IgD-negative memory B cell (primary cell): ENCODE measurements around the gene DNAH11. TPM values are rescaled to one million over a fixed set of nuclear protein-coding genes. Genes with fewer than 3 reads are reported as not detected.

Experiments
- H3K27ac Mint-ChIP-seq, 3 donors: one replicate each; pipeline ENCODE4 v1.8.0; 2020 to 2022; ENCODE audit warnings: mild to moderate bottlenecking in 3 of 3, mixed read lengths in 3 of 3, moderate library complexity in 1 of 3
- H3K27me3 Mint-ChIP-seq: one replicate; pipeline ENCODE4 v1.8.0; 2021; ENCODE audit warnings: mixed read lengths
- H3K36me3 Mint-ChIP-seq: one replicate; pipeline ENCODE4 v1.8.0; 2020; ENCODE audit warnings: mild to moderate bottlenecking, mixed read lengths
- H3K4me1 Mint-ChIP-seq, 3 donors: one replicate each; pipeline ENCODE4 v1.8.0; 2020 to 2022; ENCODE audit warnings: mixed read lengths in 3 of 3, mild to moderate bottlenecking in 1 of 3
- H3K4me3 Mint-ChIP-seq, 4 donors: one replicate each; pipeline ENCODE4 v1.8.0; 2020 to 2022; ENCODE audit warnings: mild to moderate bottlenecking in 4 of 4, mixed read lengths in 4 of 4, moderate library complexity in 3 of 4
- H3K9me3 Mint-ChIP-seq, 3 donors: one replicate each; pipeline ENCODE4 v1.8.0; 2020 to 2021; ENCODE audit warnings: mixed read lengths in 3 of 3, mild to moderate bottlenecking in 1 of 3
- polyA plus RNA-seq: library from polyadenylated mRNA; unstranded; fragments of 300-500 nt; fragmentation: Illumina TruSeq; gene quantifications from one replicate; pipeline ENCODE4 v1.2.3, GENCODE V29; 2021

Gene DNAH11
- polyA plus RNA-seq, 1 donor from 2014 or later: not detected

- Mint-ChIP-seq H3K27ac (no peak overlapping the region), H3K4me3 (no peak overlapping the region), H3K4me1 (no peaks in the 10 kb centered on the region), H3K9me3 (peaks cover 2 to 7% (median 5%) of the 10 kb centered on the region in 3 donors), H3K36me3 (peaks cover 3% of the 10 kb centered on the region), H3K27me3 (peaks cover 15% of the 10 kb centered on the region)
Observed at GRCh38 chr7:21579341-21580072, 36.7 kb downstream of the DNAH11 start.

GRCh38 chr7:21580073-21580521 lies 37.3 kb downstream of the DNAH11 start:
- no peak overlapping the region for H3K27ac Mint-ChIP-seq

GRCh38 chr7:21585070-21585724 lies 42.4 kb downstream of the DNAH11 start:
- H3K27ac Mint-ChIP-seq: no peak overlapping the region

More at GRCh38 chr7:21580073-21580521, 37.3 kb downstream of the DNAH11 start:
- Mint-ChIP-seq H3K4me3 (no peak overlapping the region), H3K9me3 (peaks cover 2 to 7% (median 5%) of the 10 kb centered on the region in 3 donors), H3K36me3 (peaks cover 3% of the 10 kb centered on the region), H3K27me3 (peaks cover 15% of the 10 kb centered on the region), H3K4me1 (no peaks in the 10 kb centered on the region)

GRCh38 chr7:21587139-21587784 lies 44.4 kb downstream of the DNAH11 start:
- no peak overlapping the region for H3K4me3 Mint-ChIP-seq

More at GRCh38 chr7:21585070-21585724, 42.4 kb downstream of the DNAH11 start:
- H3K4me1 Mint-ChIP-seq: peaks cover 0 to 5% (median 0%) of the 10 kb centered on the region in 3 donors
- peaks cover 2 to 7% (median 5%) of the 10 kb centered on the region in 3 donors for H3K9me3 Mint-ChIP-seq
- H3K27me3 Mint-ChIP-seq: peaks cover 10% of the 10 kb centered on the region
- no peaks in the 10 kb centered on the region for H3K36me3 Mint-ChIP-seq
- H3K4me3 Mint-ChIP-seq: no peak overlapping the region

GRCh38 chr7:21596801-21597200 lies 54.0 kb downstream of the DNAH11 start:
- no peaks in the 10 kb centered on the region for H3K36me3 Mint-ChIP-seq

More at GRCh38 chr7:21587139-21587784, 44.4 kb downstream of the DNAH11 start:
- H3K36me3 Mint-ChIP-seq: no peaks in the 10 kb centered on the region
- peaks cover 2 to 7% (median 5%) of the 10 kb centered on the region in 3 donors for H3K9me3 Mint-ChIP-seq
- H3K4me1 Mint-ChIP-seq: peaks cover 0 to 5% (median 0%) of the 10 kb centered on the region in 3 donors
- H3K27ac Mint-ChIP-seq: no peak overlapping the region
- peaks cover 10% of the 10 kb centered on the region for H3K27me3 Mint-ChIP-seq

GRCh38 chr7:21603462-21603861 lies 60.6 kb downstream of the DNAH11 start:
- H3K4me3 Mint-ChIP-seq: no peak overlapping the region
- peaks cover 10% of the 10 kb centered on the region for H3K27me3 Mint-ChIP-seq
- H3K27ac Mint-ChIP-seq: no peak overlapping the region
- peaks cover 0 to 7% (median 0%) of the 10 kb centered on the region in 3 donors for H3K4me1 Mint-ChIP-seq
- peaks cover 0 to 5% (median 3%) of the 10 kb centered on the region in 3 donors for H3K9me3 Mint-ChIP-seq
- H3K36me3 Mint-ChIP-seq: no peaks in the 10 kb centered on the region

More at GRCh38 chr7:21596801-21597200, 54.0 kb downstream of the DNAH11 start:
- no peaks in the 10 kb centered on the region for H3K4me1 Mint-ChIP-seq
- no peak overlapping the region for H3K4me3 Mint-ChIP-seq
- H3K27ac Mint-ChIP-seq: no peak overlapping the region
- peaks cover 0 to 5% (median 3%) of the 10 kb centered on the region in 3 donors for H3K9me3 Mint-ChIP-seq
- H3K27me3 Mint-ChIP-seq: peaks cover 3% of the 10 kb centered on the region

GRCh38 chr7:21603972-21604749 lies 61.3 kb downstream of the DNAH11 start:
- H3K9me3 Mint-ChIP-seq: no peaks in the 10 kb centered on the region
- peaks cover 0 to 7% (median 0%) of the 10 kb centered on the region in 3 donors for H3K4me1 Mint-ChIP-seq
- H3K27me3 Mint-ChIP-seq: peaks cover 15% of the 10 kb centered on the region
- H3K27ac Mint-ChIP-seq: no peak overlapping the region
- H3K4me3 Mint-ChIP-seq: no peak overlapping the region
- H3K36me3 Mint-ChIP-seq: no peaks in the 10 kb centered on the region

- no peaks in the 10 kb centered on the region for H3K36me3 Mint-ChIP-seq
- H3K27me3 Mint-ChIP-seq: peaks cover 25% of the 10 kb centered on the region
- H3K4me1 Mint-ChIP-seq: peaks cover 0 to 7% (median 0%) of the 10 kb centered on the region in 3 donors
- no peak overlapping the region for H3K27ac Mint-ChIP-seq
- no peaks in the 10 kb centered on the region for H3K9me3 Mint-ChIP-seq
- no peak overlapping the region for H3K4me3 Mint-ChIP-seq
Observed at GRCh38 chr7:21605008-21605585, 62.3 kb downstream of the DNAH11 start.

GRCh38 chr7:21608465-21608864 lies 65.6 kb downstream of the DNAH11 start:
- Mint-ChIP-seq H3K4me1 (peaks cover 0 to 7% (median 0%) of the 10 kb centered on the region in 3 donors), H3K9me3 (no peaks in the 10 kb centered on the region), H3K27me3 (peaks cover 22% of the 10 kb centered on the region), H3K4me3 (no peak overlapping the region), H3K27ac (no peak overlapping the region), H3K36me3 (peaks cover 2% of the 10 kb centered on the region)

GRCh38 chr7:21611129-21611528 lies 68.3 kb downstream of the DNAH11 start:
- no peaks in the 10 kb centered on the region for H3K4me1 Mint-ChIP-seq
- H3K27me3 Mint-ChIP-seq: peaks cover 22% of the 10 kb centered on the region
- no peak overlapping the region for H3K27ac Mint-ChIP-seq
- H3K4me3 Mint-ChIP-seq: no peak overlapping the region
- peaks cover 2% of the 10 kb centered on the region for H3K36me3 Mint-ChIP-seq
- H3K9me3 Mint-ChIP-seq: no peaks in the 10 kb centered on the region

- H3K4me1 Mint-ChIP-seq: no peaks in the 10 kb centered on the region
- peaks cover 1% of the 10 kb centered on the region for H3K36me3 Mint-ChIP-seq
- H3K4me3 Mint-ChIP-seq: no peak overlapping the region
- no peak overlapping the region for H3K27ac Mint-ChIP-seq
- H3K9me3 Mint-ChIP-seq: no peaks in the 10 kb centered on the region
- no peaks in the 10 kb centered on the region for H3K27me3 Mint-ChIP-seq
Observed at GRCh38 chr7:21616091-21616490, 73.3 kb downstream of the DNAH11 start.

- Mint-ChIP-seq H3K9me3 (peaks cover 0 to 3% (median 2%) of the 10 kb centered on the region in 3 donors), H3K36me3 (peaks cover 1% of the 10 kb centered on the region), H3K27ac (no peak overlapping the region), H3K4me3 (no peak overlapping the region), H3K27me3 (no peaks in the 10 kb centered on the region), H3K4me1 (no peaks in the 10 kb centered on the region)
Observed at GRCh38 chr7:21616796-21617436, 74.1 kb downstream of the DNAH11 start.

GRCh38 chr7:21617513-21617912 lies 74.7 kb downstream of the DNAH11 start:
- Mint-ChIP-seq H3K4me3 (no peak overlapping the region), H3K4me1 (no peaks in the 10 kb centered on the region), H3K36me3 (peaks cover 1% of the 10 kb centered on the region), H3K27ac (no peak overlapping the region), H3K9me3 (peaks cover 0 to 3% (median 2%) of the 10 kb centered on the region in 3 donors), H3K27me3 (no peaks in the 10 kb centered on the region)
